Kidney (tissue), 14 donors: Measurements from ENCODE around the gene FAM89A. TPM values are rescaled to one million over a fixed set of nuclear protein-coding genes. Genes with fewer than 3 reads are reported as not detected.

Source experiments
- DNase-seq, 5 donors: peaks; one replicate each; pipeline ENCODE4 v3.0.0-alpha.2; 2013 to 2020
- FAIRE-seq: peaks from 2 replicates; lab custom pipeline; 2012; peaks lifted over from hg19 to GRCh38; lab: Jason Lieb, UNC
- H3K27ac ChIP-seq, 2 donors: one replicate each; pipeline ENCODE4 v1.7.0; 2013; ENCODE audit warnings: low read depth in 2 of 2, low read length in 2 of 2, inconsistent platforms in 1 of 2
- H3K27me3 ChIP-seq: one replicate; pipeline ENCODE4 v1.7.1; 2013; ENCODE audit warnings: low read length, inconsistent platforms; ENCODE audit not compliant: control insufficient read depth, insufficient read depth
- H3K36me3 ChIP-seq, 3 donors: one replicate each; pipeline versions ENCODE4 v1.7.0 to v1.7.1; 2013; ENCODE audit warnings: low read length in 3 of 3, control low read depth in 1 of 3, inconsistent platforms in 1 of 3; ENCODE audit not compliant: insufficient read depth in 3 of 3, control insufficient read depth in 2 of 3
- H3K4me1 ChIP-seq, 3 donors: one replicate each; pipeline versions ENCODE4 v1.7.0 to v1.7.1; 2013; ENCODE audit warnings: low read length in 3 of 3, inconsistent platforms in 1 of 3, low read depth in 1 of 3; ENCODE audit not compliant: control insufficient read depth in 2 of 3, insufficient read depth in 2 of 3
- H3K4me3 ChIP-seq, 3 donors: one replicate each; pipeline versions ENCODE4 v1.7.0 to v1.8.1; 2013; ENCODE audit warnings: low read length in 3 of 3, control low read depth in 1 of 3, inconsistent platforms in 1 of 3
- H3K9ac ChIP-seq, 3 donors: one replicate each; pipeline versions ENCODE4 v1.7.0 to v1.7.1; 2013; ENCODE audit warnings: low read length in 3 of 3, control low read depth in 1 of 3, inconsistent platforms in 1 of 3
- H3K9me3 ChIP-seq, 3 donors: one replicate each; pipeline versions ENCODE4 v1.7.0 to v1.7.1; 2013; ENCODE audit warnings: low read length in 3 of 3, control low read depth in 1 of 3, inconsistent platforms in 1 of 3; ENCODE audit not compliant: control insufficient read depth in 2 of 3, insufficient read depth in 1 of 3
- intact Hi-C: fragments of 100-400 bp; cut with DNase I; formaldehyde crosslinking; loops from one replicate; pipeline ENCODE4 v1.11.1; 2022
- polyA plus RNA-seq: library from polyadenylated mRNA; stranded (reverse); fragments of 350-450 nt; fragmentation: Illumina TruSeq; extraction: RNeasy Lipid Tissue Mini Kit (QIAGEN cat#74804); gene quantifications from one replicate; pipeline ENCODE4 v1.2.3, GENCODE V29; 2014; ENCODE audit warnings: low read depth, low replicate concordance; ENCODE audit not compliant: insufficient read depth
- total RNA-seq: library from RNA; stranded (reverse); fragmentation: NEBNext Ultra II Directional; extraction: Animal tissue kit (Norgen Biotek cat#: 25700); gene quantifications from one replicate; pipeline ENCODE4 v1.2.1, GENCODE V29; 2021
- TF ChIP-seq, protein P1 (sequence below): IDR thresholded peaks from 3 replicates; pipeline ENCODE4 v1.5.1; 2012; ENCODE audit warnings: mild to moderate bottlenecking, moderate library complexity, borderline replicate concordance; ENCODE audit not compliant: insufficient read depth; ENCODE audit errors: extremely low read depth
- donor health status: control.
- donor health status: control.
- donor health status: control.
- donor health status: control.
- donor health status: control.
- donor health status: DM: yes; HTN: yes; CAD: no.
- donor health status: Normal renal cell carcinoma (clear cell type).

Gene FAM89A
- total and polyA plus RNA-seq, 2 donors from 2014 or later, result 14.9 to 19.9 TPM

DNA sequence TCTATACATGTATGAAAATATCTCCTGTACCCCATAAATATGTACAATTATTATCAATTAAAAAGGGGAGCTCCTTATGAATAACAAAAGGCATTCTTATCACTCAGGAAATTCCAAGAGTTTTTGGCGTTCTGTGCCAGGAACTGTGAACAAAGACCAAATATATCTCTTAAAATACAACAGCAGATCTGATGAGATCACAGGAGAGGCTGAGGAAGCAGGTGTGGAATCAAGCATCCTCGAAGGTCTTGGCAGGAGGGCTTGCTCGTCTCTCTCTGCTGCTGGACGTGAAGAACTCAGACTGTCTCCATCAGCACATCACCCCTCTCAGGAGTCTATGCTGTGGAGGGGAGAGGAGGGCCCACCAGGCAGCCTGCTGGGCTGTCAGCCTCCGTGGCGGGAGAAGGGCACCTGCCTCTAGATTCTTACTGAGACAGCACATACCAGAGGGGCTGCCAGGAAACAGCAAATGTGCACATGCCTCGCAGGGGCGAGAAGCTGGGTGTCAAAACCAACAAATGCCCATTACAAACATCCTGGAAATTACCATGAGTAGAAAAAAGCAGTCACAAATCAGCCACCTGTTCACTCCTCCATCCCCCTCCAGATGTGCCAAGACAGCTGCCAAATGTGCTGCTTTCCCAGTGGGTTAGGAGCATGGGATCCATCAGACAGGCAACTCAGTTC is 30.8 kb upstream of the FAM89A start:
- Histone ChIP-seq H3K9me3 (no peaks in the 10 kb centered on the region), H3K4me3 (no peak overlapping the region), H3K4me1 (no peaks in the 10 kb centered on the region), H3K36me3 (no peaks in the 10 kb centered on the region), H3K27ac (no peak overlapping the region), H3K27me3 (no peaks in the 10 kb centered on the region), H3K9ac (no peak overlapping the region)
- no peak for DNase-seq
- no peak for FAIRE-seq
- TF ChIP-seq, protein P1, sequence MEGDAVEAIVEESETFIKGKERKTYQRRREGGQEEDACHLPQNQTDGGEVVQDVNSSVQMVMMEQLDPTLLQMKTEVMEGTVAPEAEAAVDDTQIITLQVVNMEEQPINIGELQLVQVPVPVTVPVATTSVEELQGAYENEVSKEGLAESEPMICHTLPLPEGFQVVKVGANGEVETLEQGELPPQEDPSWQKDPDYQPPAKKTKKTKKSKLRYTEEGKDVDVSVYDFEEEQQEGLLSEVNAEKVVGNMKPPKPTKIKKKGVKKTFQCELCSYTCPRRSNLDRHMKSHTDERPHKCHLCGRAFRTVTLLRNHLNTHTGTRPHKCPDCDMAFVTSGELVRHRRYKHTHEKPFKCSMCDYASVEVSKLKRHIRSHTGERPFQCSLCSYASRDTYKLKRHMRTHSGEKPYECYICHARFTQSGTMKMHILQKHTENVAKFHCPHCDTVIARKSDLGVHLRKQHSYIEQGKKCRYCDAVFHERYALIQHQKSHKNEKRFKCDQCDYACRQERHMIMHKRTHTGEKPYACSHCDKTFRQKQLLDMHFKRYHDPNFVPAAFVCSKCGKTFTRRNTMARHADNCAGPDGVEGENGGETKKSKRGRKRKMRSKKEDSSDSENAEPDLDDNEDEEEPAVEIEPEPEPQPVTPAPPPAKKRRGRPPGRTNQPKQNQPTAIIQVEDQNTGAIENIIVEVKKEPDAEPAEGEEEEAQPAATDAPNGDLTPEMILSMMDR, result no peak
- intact Hi-C loops, result no loop called here

DNA sequence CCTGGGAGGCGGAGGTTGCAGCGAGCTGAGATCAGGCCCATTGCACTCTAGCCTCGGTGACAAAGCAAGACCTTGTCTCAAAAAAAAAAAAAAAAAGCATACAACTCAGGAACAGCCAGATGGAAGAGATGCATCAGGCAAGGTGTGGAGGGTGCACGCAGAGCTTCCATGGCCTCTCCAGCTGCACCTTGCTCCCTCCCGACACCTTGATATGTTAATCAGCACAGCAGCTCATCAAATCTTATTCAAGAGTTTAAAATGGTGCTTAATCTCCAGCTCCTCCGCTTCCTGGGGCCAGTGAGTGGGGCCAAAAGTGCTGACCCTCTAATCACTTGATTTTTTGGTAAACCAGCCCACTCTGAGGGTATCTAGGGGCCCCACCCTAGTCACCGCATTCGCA is 29.3 kb upstream of the FAM89A start:
- H3K4me1 ChIP-seq, result no peaks in the 10 kb centered on the region
- H3K36me3 ChIP-seq, result no peaks in the 10 kb centered on the region
- H3K9me3 ChIP-seq, result no peaks in the 10 kb centered on the region
- no peaks in the 10 kb centered on the region for H3K27me3 ChIP-seq
- TF ChIP-seq, protein P1, result no peak
- FAIRE-seq, result no peak
- intact Hi-C loops, result no loop called here
- H3K9ac ChIP-seq, result no peak overlapping the region
- H3K4me3 ChIP-seq, result no peak overlapping the region
- DNase-seq, result no peak
- H3K27ac ChIP-seq, result no peak overlapping the region

DNA sequence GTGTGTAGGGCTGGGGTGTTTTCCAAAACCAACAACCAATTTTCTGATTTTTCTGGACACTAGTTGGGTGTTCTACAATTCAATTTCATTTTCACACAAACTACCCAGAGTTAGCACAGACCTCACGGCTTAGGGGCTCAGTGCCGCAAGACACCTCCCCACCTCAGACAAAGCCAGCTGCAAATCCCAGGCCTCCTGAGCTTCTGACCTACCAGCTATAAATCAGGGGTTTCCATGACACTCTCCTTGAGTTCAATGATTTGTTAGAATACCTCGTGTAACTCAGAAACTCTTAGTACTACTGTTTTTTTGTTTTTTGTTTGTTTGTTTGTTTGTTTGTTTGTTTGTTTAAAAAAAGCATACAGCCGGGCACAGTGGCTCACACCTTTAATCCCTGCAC is 28.7 kb upstream of the FAM89A start:
- no peak overlapping the region for H3K9ac ChIP-seq
- H3K36me3 ChIP-seq, result no peaks in the 10 kb centered on the region
- H3K4me3 ChIP-seq, result no peak overlapping the region
- no peaks in the 10 kb centered on the region for H3K4me1 ChIP-seq
- H3K27me3 ChIP-seq, result no peaks in the 10 kb centered on the region
- TF ChIP-seq, protein P1, result no peak
- DNase-seq (peak in 3 of 5 donors; percentile 18 to 76 (median 61)), FAIRE-seq (no peak)
- intact Hi-C loops, result no loop called here
- H3K9me3 ChIP-seq, result no peaks in the 10 kb centered on the region
- H3K27ac ChIP-seq, result no peak overlapping the region
